Measurements from ENCODE around the gene RPTOR.
A peak's percentile ranks its signal among the peaks of the same experiment; 100 is the strongest.
"Not testable (repeated sequence)": the region's sequence is repeated elsewhere in the genome, so short reads cannot be mapped to it uniquely, and the experiment has no call there.

The RPTOR gene

GRCh38 chr17:80726558-80727408 lies 182.1 kb downstream of the RPTOR start:
- DNase-seq, result no peak

- DNase-seq, result no peak
Observed at GRCh38 chr17:80727409-80727755, 182.7 kb downstream of the RPTOR start.

DNA sequence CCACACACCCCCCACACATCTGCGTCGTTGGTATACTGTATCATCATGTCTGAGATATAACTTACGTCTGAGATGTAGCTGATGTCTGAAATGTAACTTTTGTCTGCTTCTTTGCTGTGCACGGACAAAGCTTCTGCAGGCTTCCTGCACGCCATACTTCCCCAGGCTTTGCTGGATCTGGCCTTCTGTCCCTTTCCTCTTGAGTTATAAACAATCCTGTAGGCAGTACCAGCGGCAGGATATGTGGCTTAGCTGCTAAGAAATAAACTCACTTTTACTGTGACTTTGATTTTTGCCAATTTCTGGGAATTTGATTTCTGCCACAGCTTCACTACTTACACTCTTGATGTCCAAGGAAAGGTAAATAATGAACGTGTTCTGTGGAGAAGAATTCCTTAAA lies 184.4 kb downstream of the RPTOR start:
- no peak for DNase-seq

- no peak for DNase-seq
Observed at GRCh38 chr17:80729761-80730160, 185.1 kb downstream of the RPTOR start.

DNA sequence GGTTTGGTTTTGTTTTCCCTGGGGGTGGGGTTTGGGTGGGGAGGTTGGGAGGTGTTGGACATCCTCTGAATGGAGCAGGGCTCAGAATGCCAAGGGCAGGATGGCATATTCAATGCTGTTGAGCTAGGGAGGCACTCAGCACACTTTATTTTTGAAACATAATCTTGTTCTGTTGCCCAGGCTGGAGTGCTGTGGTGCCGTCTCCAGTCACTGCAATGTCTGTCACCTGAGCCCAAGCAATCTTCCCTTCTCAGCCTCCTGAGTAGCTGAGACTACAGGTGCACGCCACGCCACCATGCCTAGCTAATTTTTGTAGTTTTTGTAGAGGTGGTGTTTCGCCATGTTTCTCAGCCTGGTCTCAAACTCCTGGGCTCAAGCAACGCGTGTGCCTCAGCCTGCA lies 186.1 kb downstream of the RPTOR start:
- no peak for DNase-seq

DNA sequence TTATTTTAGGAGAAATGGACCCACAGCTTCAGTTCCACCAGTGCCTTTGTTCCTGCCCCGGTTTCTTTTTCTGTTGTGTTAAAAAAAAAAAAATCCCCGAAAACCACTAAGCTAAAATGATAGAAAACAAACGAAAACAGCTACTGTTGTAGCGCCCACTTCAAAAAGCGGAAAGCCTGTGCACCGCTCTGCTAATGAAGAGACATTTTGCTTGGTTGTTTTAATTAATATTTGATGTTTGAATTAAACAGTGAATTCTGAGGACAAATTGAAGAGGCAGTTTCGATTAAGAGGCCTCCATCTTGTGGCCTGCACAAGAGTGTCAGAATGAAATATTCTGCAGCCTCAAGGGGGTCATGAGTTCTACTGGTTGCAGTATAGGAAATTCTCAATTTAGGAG lies 186.7 kb downstream of the RPTOR start:
- DNase-seq, result no peak

DNA sequence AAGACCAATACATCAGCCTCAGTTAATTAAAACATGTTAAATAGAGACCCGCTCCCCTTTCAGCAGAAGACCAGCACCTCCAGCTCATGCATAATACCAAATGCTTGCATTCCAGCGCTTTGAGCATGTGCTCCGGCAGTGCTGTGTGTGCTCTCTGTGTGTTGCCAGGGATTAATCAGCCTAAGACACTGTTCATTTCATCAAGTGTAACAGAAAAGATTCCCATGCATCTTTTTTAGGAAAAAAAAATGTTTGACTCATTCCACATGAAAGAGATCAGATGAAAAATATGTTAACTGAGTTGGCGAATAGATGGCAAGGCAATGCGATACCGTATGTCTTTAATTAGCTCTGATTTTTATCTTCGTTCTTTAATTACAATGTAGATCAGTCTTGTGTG lies 187.6 kb downstream of the RPTOR start:
- DNase-seq, result no peak

DNA sequence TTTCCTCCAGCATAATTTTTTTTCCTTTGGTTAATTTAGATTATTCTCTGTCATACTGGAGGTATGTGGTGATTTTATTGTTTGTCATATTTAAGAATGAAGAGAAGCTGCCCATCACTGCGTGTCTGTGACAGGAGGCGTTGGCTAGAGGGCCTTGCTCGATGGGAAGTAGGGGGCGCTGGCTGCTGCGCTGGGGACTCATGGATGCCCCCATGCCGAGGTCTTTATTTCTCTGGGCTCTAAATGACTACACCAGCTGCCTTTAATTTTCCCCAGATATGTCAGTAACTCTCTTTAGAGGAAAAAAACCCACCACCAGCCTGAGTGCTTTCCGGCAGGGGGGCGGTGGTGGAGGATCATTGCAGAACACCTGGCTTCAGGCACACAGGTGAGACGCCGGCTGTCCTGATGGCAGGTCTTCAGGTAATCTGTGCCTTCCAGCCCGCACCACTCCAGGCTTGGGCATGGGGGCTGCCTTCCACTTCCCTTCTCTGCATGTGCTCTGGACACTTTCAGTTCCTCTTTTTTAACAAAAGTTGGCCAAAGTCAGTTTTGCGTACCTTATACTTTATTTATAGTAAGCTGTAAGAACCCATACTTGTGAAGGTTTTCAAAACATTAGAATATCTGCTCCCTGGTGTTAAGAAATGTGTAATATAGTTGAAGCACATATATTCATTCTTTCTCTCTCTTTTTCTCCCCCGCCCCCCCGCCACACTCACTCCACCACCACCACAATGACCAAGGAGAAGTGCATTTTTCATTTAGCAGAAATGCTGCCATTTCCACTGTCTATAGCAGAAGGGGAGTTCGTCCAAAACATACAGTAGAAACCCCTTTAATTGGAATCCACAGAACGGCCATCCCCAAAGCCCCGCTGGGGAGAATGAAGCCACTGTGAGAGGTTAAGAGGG lies 192.7 kb downstream of the RPTOR start:
- DNase-seq, result peak; percentile 32

- peak; percentile 35 for DNase-seq
Observed at GRCh38 chr17:80738020-80738808, 193.6 kb downstream of the RPTOR start.

- no peak for DNase-seq
Observed at GRCh38 chr17:80738987-80739730, 194.5 kb downstream of the RPTOR start.

DNA sequence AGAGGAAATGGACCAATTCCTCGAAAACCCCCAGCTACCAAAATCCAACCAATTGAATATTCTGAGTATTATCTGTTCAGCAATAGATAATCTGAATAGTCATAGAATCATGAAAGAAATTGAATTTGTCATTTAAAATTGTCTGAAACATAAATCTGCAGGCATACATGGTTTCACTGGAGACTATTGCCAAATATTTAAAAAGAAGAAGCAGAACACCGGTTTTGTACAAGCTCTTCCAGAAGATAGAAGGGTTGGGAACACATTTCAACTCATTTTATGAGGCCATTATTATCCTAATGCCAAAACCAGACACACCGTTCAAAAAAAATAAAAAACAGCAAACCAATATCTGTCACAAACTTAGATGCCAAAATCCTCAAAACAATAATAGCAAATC lies 195.5 kb downstream of the RPTOR start:
- DNase-seq, result no peak

- no peak for DNase-seq
Observed at GRCh38 chr17:80742091-80742490, 197.5 kb downstream of the RPTOR start.

DNA sequence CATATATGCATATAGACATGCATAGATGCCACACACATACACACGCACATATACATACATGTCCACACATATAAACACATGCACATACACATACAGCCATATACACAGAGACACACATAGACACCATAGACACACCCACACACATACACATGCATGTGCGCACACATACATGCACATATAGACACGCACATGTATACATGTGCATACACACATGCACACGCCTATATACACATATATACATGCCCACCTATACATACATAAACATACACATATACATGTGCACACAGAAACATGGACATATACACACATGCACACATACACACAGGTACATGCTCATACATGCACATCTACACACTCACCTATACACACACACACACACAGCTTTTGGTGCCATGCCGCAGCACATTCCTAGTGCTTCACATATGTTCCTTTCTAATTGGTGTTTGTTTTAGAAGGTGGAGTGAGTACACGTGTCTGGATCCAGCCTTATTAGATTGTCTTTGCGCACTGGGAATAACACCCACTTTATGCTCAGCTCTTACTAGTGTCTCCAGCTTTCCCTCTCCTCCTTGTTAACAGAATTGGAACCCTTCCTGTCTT lies 198.0 kb downstream of the RPTOR start:
- no peak for DNase-seq

GRCh38 chr17:80743181-80743771 lies 198.6 kb downstream of the RPTOR start:
- DNase-seq, result peak; percentile 39

DNA sequence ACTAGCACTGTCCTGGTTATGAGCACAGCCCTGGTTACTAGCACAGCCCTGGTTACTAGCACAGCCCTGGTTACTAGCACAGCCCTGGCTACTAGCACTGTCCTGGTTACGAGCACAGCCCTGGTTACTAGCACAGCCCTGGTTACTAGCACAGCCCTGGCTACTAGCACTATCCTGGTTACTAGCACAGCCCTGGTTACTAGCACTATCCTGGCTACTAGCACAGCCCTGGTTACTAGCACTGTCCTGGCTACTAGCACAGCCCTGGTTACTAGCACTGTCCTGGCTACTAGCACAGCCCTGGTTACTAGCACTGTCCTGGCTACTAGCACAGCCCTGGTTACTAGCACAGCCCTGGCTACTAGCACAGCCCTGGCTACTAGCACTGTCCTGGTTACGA lies 199.3 kb downstream of the RPTOR start:
- DNase-seq, result not testable (repeated sequence)

- not testable (repeated sequence) for DNase-seq
Observed at GRCh38 chr17:80744725-80745124, 200.1 kb downstream of the RPTOR start.

- no peak for DNase-seq
Observed at GRCh38 chr17:80745183-80745582, 200.5 kb downstream of the RPTOR start.

DNA sequence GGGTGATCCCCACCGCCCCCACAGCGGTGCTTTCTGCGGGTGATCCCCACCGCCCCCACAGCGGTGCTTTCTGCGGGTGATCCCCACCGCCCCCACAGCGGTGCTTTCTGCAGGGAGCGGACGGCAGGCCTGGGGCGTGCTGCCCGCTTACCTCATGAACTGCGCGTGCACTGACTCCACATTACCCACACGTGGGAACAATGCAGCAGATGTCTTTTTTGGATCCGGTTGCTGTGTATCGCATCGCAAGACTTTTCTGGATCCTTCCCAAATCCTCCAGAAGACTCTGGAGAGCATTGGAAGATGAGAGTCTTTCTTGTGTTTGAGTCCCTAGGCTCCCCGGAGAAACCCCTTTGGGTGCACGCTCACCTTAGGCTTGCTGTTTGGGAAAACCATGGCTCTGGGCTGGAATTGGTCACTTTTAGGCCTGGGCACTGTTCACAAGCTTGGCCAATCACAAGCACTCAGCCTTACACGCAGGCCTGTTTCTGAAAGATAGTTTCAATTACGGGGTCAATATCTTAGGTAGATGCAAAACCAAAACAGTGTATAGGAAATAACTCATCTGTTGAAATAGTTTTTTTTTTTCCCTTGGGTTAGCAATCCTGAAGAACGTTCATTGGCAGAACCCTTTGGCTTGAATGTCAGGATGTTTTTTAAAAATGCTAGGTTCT lies 201.8 kb downstream of the RPTOR start:
- DNase-seq, result no peak

- no peak for DNase-seq
Observed at GRCh38 chr17:80747469-80747868, 202.8 kb downstream of the RPTOR start.

GRCh38 chr17:80749611-80750010 lies 205.0 kb downstream of the RPTOR start:
- no peak for DNase-seq

DNA sequence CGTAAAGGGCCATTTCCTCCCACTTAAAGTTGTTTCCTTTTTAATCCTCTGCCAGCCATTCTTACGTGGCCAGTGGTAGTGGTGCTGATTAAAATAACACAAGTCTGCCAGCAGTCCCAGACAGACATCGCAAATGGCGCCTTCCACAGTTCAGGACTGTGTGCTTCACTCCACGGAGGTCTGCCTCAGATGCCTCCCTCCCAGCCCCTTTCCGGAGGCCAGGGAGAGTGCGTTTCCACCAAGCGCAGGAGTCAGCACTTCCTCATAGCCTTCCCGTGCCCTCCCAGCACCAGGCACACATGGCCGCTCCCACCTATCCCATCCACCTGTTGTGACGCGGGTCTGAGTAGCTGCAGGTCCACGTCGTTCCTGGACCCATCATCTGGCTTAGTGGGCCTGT lies 205.6 kb downstream of the RPTOR start:
- no peak for DNase-seq
